Activated CD4-positive, alpha-beta memory T cell treated with anti-CD3 and anti-CD28 coated beads, Interleukin-2, amount 10 ng/mL, durations not matched to agents 7 days and 5 days (primary cell): ENCODE measurements around the gene FAM228B. TPM values are rescaled to one million over a fixed set of nuclear protein-coding genes. Genes with fewer than 3 reads are reported as not detected.
"Not testable (repeated sequence)": the region's sequence is repeated elsewhere in the genome, so short reads cannot be mapped to it uniquely, and the experiment has no call there.

ENCODE experiments used
- CTCF ChIA-PET: fragments of 350-600 bp; sonication (Branson Sonifier 250); formaldehyde crosslinking; loops from one replicate; lab custom pipeline; 2021; ENCODE audit warnings: antibody characterized with exemption, inconsistent platforms; lab: Charles Lee
- POLR2A ChIA-PET: fragments of 350-600 bp; sonication (Branson Sonifier 250); formaldehyde crosslinking; loops from one replicate; lab custom pipeline; 2021; ENCODE audit warnings: antibody characterized with exemption; lab: Charles Lee
- DNase-seq: peaks from one replicate; pipeline ENCODE4 v3.0.0-alpha.2; 2020
- H3K27ac Mint-ChIP-seq: one replicate; pipeline ENCODE4 v1.8.0; 2021; ENCODE audit warnings: mild to moderate bottlenecking, mixed read lengths
- H3K27me3 Mint-ChIP-seq: one replicate; pipeline ENCODE4 v1.8.0; 2021; ENCODE audit warnings: mixed read lengths
- H3K36me3 Mint-ChIP-seq: one replicate; pipeline ENCODE4 v1.8.0; 2021; ENCODE audit warnings: low read depth, mixed read lengths
- H3K4me1 Mint-ChIP-seq: one replicate; pipeline ENCODE4 v1.8.0; 2021; ENCODE audit warnings: mixed read lengths
- H3K4me3 Mint-ChIP-seq: one replicate; pipeline ENCODE4 v1.8.0; 2021; ENCODE audit warnings: mild to moderate bottlenecking, mixed read lengths
- H3K9me3 Mint-ChIP-seq: one replicate; pipeline ENCODE4 v1.8.0; 2021; ENCODE audit warnings: mixed read lengths
- total RNA-seq, 2 experiments: library from RNA; stranded (reverse); gene quantifications; one replicate each; pipeline ENCODE4 v1.2.3, GENCODE V29; 2021

Gene FAM228B
- total RNA-seq, 2 experiments from 2014 or later = 7.2 to 8.4 TPM

- Mint-ChIP-seq H3K4me1 (no peaks in the 10 kb centered on the region), H3K9me3 (no peaks in the 10 kb centered on the region), H3K4me3 (no peak overlapping the region), H3K27ac (no peak overlapping the region), H3K27me3 (peaks cover 13% of the 10 kb centered on the region), H3K36me3 (peaks cover 3% of the 10 kb centered on the region)
- POLR2A ChIA-PET = no interaction called here
- CTCF ChIA-PET = interaction anchor here (1.3 kb wide), 1 partner anchor 108 kb away, joined by 3 read pairs; no protein-coding TSS in a partner anchor
- no peak for DNase-seq
These were observed 67.9 kb downstream of the FAM228B start for GRCh38 chr2:24191156-24191555.

GRCh38 chr2:24191848-24192247, 68.6 kb downstream of the FAM228B start:
- H3K4me3 Mint-ChIP-seq = no peak overlapping the region
- peaks cover 3% of the 10 kb centered on the region for H3K36me3 Mint-ChIP-seq
- ChIA-PET POLR2A (no interaction called here), CTCF (interaction anchor here (1.3 kb wide), 1 partner anchor 108 kb away, joined by 3 read pairs; no protein-coding TSS in a partner anchor)
- H3K4me1 Mint-ChIP-seq = no peaks in the 10 kb centered on the region
- peaks cover 13% of the 10 kb centered on the region for H3K27me3 Mint-ChIP-seq
- no peak overlapping the region for H3K27ac Mint-ChIP-seq
- no peaks in the 10 kb centered on the region for H3K9me3 Mint-ChIP-seq
- no peak for DNase-seq

DNA sequence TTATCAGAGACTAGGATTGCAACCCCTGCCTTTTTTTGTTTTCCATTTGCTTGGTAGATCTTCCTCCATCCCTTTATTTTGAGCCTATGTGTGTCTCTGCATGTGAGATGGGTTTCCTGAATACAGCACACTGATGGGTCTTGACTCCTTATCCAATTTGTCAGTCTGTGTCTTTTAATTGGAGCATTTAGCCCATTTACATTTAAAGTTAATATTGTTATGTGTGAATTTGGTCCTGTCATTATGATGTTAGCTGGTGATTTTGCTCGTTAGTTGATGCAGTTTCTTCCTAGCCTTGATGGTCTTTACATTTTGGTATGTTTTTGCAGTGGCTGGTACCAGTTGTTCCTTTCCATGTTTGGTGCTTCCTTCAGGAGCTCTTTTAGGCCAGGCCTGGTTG, 73.9 kb downstream of the FAM228B start:
- H3K4me1 Mint-ChIP-seq, H3K27me3 Mint-ChIP-seq, H3K27ac Mint-ChIP-seq, DNase-seq, CTCF ChIA-PET, POLR2A ChIA-PET, H3K9me3 Mint-ChIP-seq, H3K4me3 Mint-ChIP-seq: not testable (repeated sequence)
- peaks cover 17% of the 10 kb centered on the region for H3K36me3 Mint-ChIP-seq

DNA sequence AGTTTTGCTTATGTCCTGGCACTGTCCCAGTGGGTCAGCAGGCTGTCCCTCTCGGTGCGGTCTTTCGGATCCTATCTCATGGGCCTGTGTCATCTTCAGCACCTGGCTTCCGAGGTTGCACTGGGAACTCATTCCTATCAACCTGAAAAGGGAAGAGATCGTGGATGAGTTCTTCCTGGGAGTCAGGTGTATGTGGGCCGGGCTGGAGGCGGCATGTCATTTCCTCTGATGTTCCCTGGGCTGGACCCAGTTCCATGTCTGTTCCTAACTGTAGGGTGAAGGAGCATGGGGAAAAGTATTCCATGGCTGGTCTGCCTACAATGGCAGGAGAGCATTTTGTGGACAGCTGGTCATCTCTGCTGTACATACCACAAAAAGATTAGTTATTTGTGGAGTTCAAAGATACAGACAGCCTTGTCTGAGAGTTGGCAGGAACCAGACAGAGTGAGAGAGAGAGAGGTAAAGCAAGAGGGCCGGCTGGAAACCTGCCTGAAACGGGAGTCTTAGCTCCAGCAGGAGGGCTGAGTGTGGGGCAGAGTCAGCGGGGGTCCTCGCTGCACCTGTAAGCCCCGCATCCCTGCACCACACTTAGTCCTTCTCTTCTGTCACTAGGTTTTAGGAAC, 76.8 kb downstream of the FAM228B start:
- Mint-ChIP-seq H3K9me3 (no peaks in the 10 kb centered on the region), H3K4me1 (no peaks in the 10 kb centered on the region), H3K36me3 (peaks cover 36% of the 10 kb centered on the region), H3K27ac (no peak overlapping the region), H3K4me3 (no peak overlapping the region), H3K27me3 (no peaks in the 10 kb centered on the region)
- POLR2A ChIA-PET = no interaction called here
- CTCF ChIA-PET = no interaction called here
- no peak for DNase-seq

DNA sequence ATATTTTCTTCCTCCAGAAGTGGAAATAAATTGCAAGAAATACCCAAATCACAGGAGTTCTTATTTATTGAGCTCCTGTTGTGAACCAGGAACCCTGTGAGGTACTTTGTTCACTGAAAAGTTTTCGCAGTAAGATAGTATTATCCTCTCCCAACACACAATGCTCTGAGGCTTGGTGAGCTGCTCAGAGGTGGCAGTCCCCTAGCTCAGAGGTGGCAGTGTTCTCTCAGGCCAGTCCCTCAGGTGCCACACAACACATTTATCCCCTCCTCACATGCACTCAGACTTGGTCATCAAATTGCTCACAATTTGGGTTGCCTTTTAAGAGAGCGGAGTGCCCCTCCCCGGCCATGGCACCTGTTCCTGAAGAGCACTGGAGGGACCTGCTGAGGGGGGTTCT, 77.5 kb downstream of the FAM228B start:
- H3K9me3 Mint-ChIP-seq = no peaks in the 10 kb centered on the region
- CTCF ChIA-PET = no interaction called here
- POLR2A ChIA-PET = no interaction called here
- no peaks in the 10 kb centered on the region for H3K4me1 Mint-ChIP-seq
- no peak overlapping the region for H3K4me3 Mint-ChIP-seq
- H3K27me3 Mint-ChIP-seq = no peaks in the 10 kb centered on the region
- no peak overlapping the region for H3K27ac Mint-ChIP-seq
- H3K36me3 Mint-ChIP-seq = peaks cover 39% of the 10 kb centered on the region
- DNase-seq = no peak

DNA sequence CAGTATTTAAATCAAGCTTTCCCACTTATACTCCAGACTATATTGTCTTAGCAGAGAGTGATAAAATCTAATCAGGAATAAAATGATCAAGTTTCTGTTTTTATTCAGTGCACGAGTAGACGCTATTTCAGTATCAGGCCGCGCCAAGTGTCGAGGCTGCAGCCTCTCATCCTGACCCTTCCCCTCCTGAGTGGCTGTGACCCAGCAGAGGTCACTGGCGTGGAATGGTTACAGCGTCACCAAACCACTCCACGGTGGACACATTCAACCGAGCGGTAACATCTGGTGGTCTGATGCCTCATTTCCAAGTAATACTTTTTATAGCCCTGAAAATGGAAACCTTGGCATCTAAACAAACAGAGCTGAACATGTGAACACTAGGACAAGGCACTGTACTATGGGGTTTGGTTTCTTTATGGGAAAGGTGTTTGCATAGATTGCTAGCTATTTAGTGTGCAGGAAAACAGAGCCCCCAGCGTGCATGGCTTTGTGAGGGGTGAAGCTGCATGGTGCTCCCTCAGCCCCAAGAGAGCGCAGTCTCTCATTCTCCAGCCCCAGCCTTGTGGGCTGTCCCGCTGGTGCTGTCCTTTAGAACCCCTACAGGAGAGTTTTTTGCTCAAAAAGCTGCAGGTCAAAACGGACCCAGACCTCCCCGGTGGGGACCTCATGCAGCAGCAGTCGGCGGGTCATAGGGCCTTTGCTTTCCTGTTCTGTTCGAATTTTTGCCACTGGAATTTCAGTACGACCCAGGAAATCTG, 79.9 kb downstream of the FAM228B start:
- ChIA-PET CTCF (interaction anchor here (0.7 kb wide), 1 partner anchor 247 kb away, joined by 4 read pairs; no protein-coding TSS in a partner anchor), POLR2A (no interaction called here)
- H3K4me3 Mint-ChIP-seq = no peak overlapping the region
- no peaks in the 10 kb centered on the region for H3K4me1 Mint-ChIP-seq
- H3K27ac Mint-ChIP-seq = no peak overlapping the region
- H3K36me3 Mint-ChIP-seq = peaks cover 40% of the 10 kb centered on the region
- no peak for DNase-seq
- H3K27me3 Mint-ChIP-seq = no peaks in the 10 kb centered on the region
- no peaks in the 10 kb centered on the region for H3K9me3 Mint-ChIP-seq

GRCh38 chr2:24203787-24204150, 80.5 kb downstream of the FAM228B start:
- H3K36me3 Mint-ChIP-seq = peaks cover 46% of the 10 kb centered on the region
- CTCF ChIA-PET = no interaction called here
- no peaks in the 10 kb centered on the region for H3K27me3 Mint-ChIP-seq
- no peak overlapping the region for H3K27ac Mint-ChIP-seq
- POLR2A ChIA-PET = no interaction called here
- no peaks in the 10 kb centered on the region for H3K4me1 Mint-ChIP-seq
- no peak overlapping the region for H3K4me3 Mint-ChIP-seq
- DNase-seq = no peak
- H3K9me3 Mint-ChIP-seq = no peaks in the 10 kb centered on the region

GRCh38 chr2:24204505-24204904, 81.2 kb downstream of the FAM228B start:
- DNase-seq = no peak
- Mint-ChIP-seq H3K27me3 (no peaks in the 10 kb centered on the region), H3K27ac (no peak overlapping the region), H3K9me3 (no peaks in the 10 kb centered on the region), H3K4me3 (no peak overlapping the region), H3K4me1 (no peaks in the 10 kb centered on the region), H3K36me3 (peaks cover 53% of the 10 kb centered on the region)
- POLR2A ChIA-PET = no interaction called here
- CTCF ChIA-PET = no interaction called here

DNA sequence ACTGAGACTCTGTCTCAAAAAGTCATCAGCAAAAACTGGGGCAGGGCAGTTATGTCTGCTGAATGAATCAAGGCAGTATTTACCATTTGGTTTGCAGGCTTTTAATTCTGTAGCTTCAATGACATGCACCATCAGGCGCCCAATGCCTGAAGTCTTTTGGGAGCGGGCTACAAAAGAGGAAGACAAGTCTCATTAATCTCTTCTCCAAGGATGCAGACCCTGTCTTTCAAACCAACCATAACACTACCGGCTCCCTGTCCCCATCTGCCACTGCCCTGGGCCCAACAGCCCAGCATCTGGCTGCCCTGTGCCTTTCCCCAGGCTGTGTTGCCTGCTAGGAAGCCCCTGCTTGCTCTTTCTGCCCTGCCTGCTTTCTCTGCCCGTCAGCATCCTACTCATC, 81.9 kb downstream of the FAM228B start:
- no peaks in the 10 kb centered on the region for H3K27me3 Mint-ChIP-seq
- CTCF ChIA-PET = no interaction called here
- no peak for DNase-seq
- H3K9me3 Mint-ChIP-seq = no peaks in the 10 kb centered on the region
- H3K36me3 Mint-ChIP-seq = peaks cover 54% of the 10 kb centered on the region
- H3K27ac Mint-ChIP-seq = no peak overlapping the region
- no peak overlapping the region for H3K4me3 Mint-ChIP-seq
- POLR2A ChIA-PET = no interaction called here
- no peaks in the 10 kb centered on the region for H3K4me1 Mint-ChIP-seq

DNA sequence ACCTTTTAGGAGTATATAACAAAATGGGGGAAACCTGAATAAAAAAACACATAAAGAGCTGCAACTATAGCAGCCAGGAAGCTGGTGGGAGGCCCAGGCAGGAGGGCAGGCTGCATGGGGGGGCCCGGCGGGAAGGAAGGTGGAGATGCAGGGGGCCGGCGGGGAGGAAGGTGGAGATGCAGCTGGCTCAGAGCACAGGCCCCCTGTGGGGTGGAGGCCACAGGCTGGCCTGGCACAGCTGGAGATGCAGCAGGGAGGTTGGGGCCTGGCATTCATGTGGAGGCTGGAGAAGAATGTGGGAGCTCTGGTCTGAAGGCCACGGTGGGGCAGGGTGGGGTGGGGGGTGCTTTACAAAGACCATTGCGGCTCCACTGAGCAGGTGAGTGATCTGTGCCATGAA, 83.0 kb downstream of the FAM228B start:
- H3K27ac Mint-ChIP-seq = no peak overlapping the region
- ChIA-PET CTCF (no interaction called here), POLR2A (interaction anchor here (0.6 to 1.2 kb wide), 3 partner anchors 8 to 179 kb away, joined by 3 to 5 read pairs (median 3); no protein-coding TSS in a partner anchor)

GRCh38 chr2:24206714-24207113, 83.4 kb downstream of the FAM228B start:
- peaks cover 52% of the 10 kb centered on the region for H3K36me3 Mint-ChIP-seq
- H3K4me1 Mint-ChIP-seq = no peaks in the 10 kb centered on the region
- H3K27ac Mint-ChIP-seq = no peak overlapping the region
- H3K4me3 Mint-ChIP-seq = no peak overlapping the region
- ChIA-PET POLR2A (interaction anchor here (0.6 to 1.2 kb wide), 3 partner anchors 8 to 179 kb away, joined by 3 to 5 read pairs (median 3); no protein-coding TSS in a partner anchor), CTCF (no interaction called here)
- no peak for DNase-seq
- no peaks in the 10 kb centered on the region for H3K9me3 Mint-ChIP-seq
- no peaks in the 10 kb centered on the region for H3K27me3 Mint-ChIP-seq

More for the DNA sequence above, 83.0 kb downstream of the FAM228B start:
- H3K36me3 Mint-ChIP-seq = peaks cover 55% of the 10 kb centered on the region
- DNase-seq = no peak
- no peaks in the 10 kb centered on the region for H3K9me3 Mint-ChIP-seq
- no peaks in the 10 kb centered on the region for H3K27me3 Mint-ChIP-seq
- H3K4me1 Mint-ChIP-seq = no peaks in the 10 kb centered on the region
- H3K4me3 Mint-ChIP-seq = no peak overlapping the region

- H3K27ac Mint-ChIP-seq = no peak overlapping the region
- POLR2A ChIA-PET = no interaction called here
These were observed 84.1 kb downstream of the FAM228B start for GRCh38 chr2:24207359-24207758.

GRCh38 chr2:24208490-24208889, 85.2 kb downstream of the FAM228B start:
- no peak overlapping the region for H3K4me3 Mint-ChIP-seq
- no peaks in the 10 kb centered on the region for H3K27me3 Mint-ChIP-seq
- no peaks in the 10 kb centered on the region for H3K4me1 Mint-ChIP-seq
- H3K9me3 Mint-ChIP-seq = no peaks in the 10 kb centered on the region
- DNase-seq = no peak
- H3K27ac Mint-ChIP-seq = no peak overlapping the region
- peaks cover 49% of the 10 kb centered on the region for H3K36me3 Mint-ChIP-seq
- POLR2A ChIA-PET = no interaction called here
- CTCF ChIA-PET = no interaction called here

More at GRCh38 chr2:24207359-24207758, 84.1 kb downstream of the FAM228B start:
- no peak for DNase-seq
- Mint-ChIP-seq H3K27me3 (no peaks in the 10 kb centered on the region), H3K4me1 (no peaks in the 10 kb centered on the region), H3K36me3 (peaks cover 55% of the 10 kb centered on the region), H3K4me3 (no peak overlapping the region), H3K9me3 (no peaks in the 10 kb centered on the region)
- CTCF ChIA-PET = no interaction called here
